ENCODE measurements around the gene FOCAD. TPM values are rescaled to one million over a fixed set of nuclear protein-coding genes. Genes with fewer than 3 reads are reported as not detected.

The FOCAD gene
- total RNA-seq, 2 experiments from 2014 or later: 27.2 to 32.3 TPM

DNA sequence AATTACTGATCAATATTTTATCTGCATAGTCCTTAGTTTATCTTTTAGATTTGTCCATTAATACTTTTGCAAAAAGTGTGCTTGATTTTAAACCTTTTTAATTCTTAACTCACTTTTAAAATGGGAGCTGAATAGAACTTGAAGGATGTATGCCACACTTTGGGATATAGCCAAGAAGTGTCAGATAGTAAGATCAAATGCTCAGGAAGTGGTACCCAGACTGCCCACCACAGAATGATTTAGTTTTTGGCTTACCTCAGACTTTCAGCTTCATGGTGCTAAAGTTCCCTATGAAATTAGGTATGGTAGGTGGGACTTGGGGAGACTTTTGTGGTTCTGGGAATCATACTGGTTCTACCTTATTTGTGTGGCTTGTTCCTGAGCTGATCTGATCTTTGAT lies 14.7 kb downstream of the FOCAD start:
- no peaks in the 10 kb centered on the region for H3K27me3 Mint-ChIP-seq
- peaks cover 8% of the 10 kb centered on the region for H3K4me1 Mint-ChIP-seq
- no peak overlapping the region for H3K4me3 Mint-ChIP-seq
- DNase-seq: no peak
- peaks cover under 1% of the 10 kb centered on the region for H3K36me3 Mint-ChIP-seq
- no peaks in the 10 kb centered on the region for H3K9me3 Mint-ChIP-seq
- no peak overlapping the region for H3K27ac Mint-ChIP-seq

DNA sequence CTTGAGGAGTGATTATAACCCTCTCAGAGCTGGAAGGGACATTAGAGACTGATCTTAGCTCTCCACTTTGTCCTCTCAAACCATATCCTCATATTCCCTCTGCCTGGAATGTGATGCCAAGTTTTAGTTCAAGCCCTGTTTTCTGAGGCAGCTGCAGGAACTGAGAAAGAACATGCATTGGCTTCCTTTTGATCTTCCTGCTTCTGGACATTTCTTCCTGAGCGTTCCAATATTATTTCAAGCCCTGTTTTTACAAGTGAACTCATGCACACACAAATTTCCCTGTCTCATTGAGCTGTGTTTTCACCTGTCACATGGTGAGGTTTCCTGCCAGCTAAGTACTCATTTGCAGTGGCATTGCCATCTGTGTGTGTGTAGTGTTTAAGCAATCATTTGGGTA lies 17.0 kb downstream of the FOCAD start:
- no peak overlapping the region for H3K4me3 Mint-ChIP-seq
- H3K27ac Mint-ChIP-seq: no peak overlapping the region
- H3K9me3 Mint-ChIP-seq: no peaks in the 10 kb centered on the region
- peaks cover 6% of the 10 kb centered on the region for H3K4me1 Mint-ChIP-seq
- no peak for DNase-seq
- no peaks in the 10 kb centered on the region for H3K36me3 Mint-ChIP-seq
- no peaks in the 10 kb centered on the region for H3K27me3 Mint-ChIP-seq

DNA sequence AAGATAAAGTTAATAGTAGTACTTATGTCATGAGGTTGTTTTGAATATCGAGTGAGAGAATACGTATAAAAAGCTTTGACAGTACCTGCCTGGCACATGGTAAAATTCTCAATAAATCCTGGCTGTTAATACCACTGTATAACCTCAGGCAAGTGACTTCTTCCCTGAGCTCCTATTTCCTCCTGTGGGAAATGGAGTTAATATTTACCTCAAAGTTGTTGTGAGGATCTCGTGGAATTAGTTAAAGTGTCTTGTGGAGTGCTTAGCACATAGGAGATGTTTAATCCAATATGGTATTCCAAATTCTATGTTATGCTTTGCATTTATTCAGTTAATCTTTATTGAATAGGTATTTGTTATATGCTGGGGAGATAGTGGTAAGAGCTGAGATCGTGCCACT lies 18.5 kb downstream of the FOCAD start:
- no peaks in the 10 kb centered on the region for H3K9me3 Mint-ChIP-seq
- H3K4me3 Mint-ChIP-seq: no peak overlapping the region
- peaks cover 7% of the 10 kb centered on the region for H3K4me1 Mint-ChIP-seq
- no peak for DNase-seq
- H3K27me3 Mint-ChIP-seq: no peaks in the 10 kb centered on the region
- H3K36me3 Mint-ChIP-seq: peaks cover 7% of the 10 kb centered on the region
- H3K27ac Mint-ChIP-seq: no peak overlapping the region

DNA sequence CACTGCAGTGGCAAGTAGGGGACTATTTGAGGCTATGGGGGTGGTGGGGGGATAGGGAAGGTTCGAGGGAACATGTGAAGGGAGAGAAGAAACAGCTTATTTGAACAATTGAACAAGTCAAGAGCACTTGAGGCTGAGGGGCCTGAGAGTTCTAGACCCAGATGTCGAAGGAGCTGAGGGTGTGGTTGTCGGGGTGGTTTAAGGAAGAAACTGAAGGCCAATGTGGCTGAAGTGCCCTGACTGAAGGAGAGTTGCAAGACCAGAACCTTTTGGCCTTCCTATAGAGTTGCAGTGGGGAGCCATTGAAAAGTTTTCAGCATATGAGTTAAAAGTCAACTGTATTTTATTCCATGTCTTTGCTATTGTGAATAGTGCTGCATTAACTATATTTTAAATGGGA lies 19.1 kb downstream of the FOCAD start:
- Mint-ChIP-seq H3K4me1 (peaks cover 7% of the 10 kb centered on the region), H3K27ac (no peak overlapping the region), H3K27me3 (no peaks in the 10 kb centered on the region), H3K9me3 (no peaks in the 10 kb centered on the region), H3K4me3 (no peak overlapping the region), H3K36me3 (peaks cover 7% of the 10 kb centered on the region)
- DNase-seq: no peak

DNA sequence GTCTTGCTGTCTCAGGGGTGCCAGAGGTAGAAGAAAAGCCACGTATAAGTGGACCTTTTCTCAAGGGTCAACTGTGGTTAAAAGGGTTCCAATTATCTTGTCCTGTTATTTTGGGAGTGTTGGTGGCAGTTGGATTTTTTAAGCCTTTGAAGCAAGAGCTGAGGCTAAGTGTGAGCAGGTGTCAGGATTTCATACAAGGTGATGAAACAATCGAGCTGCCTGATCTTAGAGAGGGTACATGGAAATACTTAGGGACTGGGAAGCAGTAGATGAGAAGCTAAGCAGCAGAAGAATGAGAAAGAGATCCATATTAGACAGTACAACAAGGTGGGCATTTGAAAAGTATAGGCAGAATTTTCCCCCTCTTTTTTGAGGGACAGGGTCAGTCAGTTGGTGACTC lies 23.6 kb downstream of the FOCAD start:
- Mint-ChIP-seq H3K4me1 (peaks cover 5% of the 10 kb centered on the region), H3K27me3 (no peaks in the 10 kb centered on the region), H3K36me3 (peaks cover 7% of the 10 kb centered on the region), H3K27ac (no peak overlapping the region), H3K9me3 (no peaks in the 10 kb centered on the region), H3K4me3 (no peak overlapping the region)
- DNase-seq: no peak

DNA sequence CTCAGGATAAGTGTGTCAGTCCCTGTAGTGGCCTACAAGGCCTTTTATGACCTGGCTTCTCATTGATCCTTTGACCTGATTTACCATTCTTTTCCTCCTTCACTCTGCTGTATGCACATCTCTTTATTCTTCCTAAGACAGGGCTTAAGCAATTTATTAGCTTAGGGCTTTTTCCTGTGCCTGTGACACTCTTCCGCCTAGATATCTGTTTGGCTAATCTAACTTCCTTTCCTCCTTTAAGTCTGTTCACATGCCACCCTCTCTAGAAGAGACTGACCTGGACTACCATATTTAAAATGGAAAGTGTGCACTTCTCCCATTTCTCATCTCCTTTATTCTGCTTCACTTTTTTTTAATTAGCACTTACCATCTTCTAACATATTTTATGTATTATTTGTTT lies 29.1 kb downstream of the FOCAD start:
- H3K4me3 Mint-ChIP-seq: no peak overlapping the region
- no peak for DNase-seq
- no peaks in the 10 kb centered on the region for H3K27me3 Mint-ChIP-seq
- peaks cover 7% of the 10 kb centered on the region for H3K4me1 Mint-ChIP-seq
- no peak overlapping the region for H3K27ac Mint-ChIP-seq
- no peaks in the 10 kb centered on the region for H3K9me3 Mint-ChIP-seq
- peaks cover 2% of the 10 kb centered on the region for H3K36me3 Mint-ChIP-seq

DNA sequence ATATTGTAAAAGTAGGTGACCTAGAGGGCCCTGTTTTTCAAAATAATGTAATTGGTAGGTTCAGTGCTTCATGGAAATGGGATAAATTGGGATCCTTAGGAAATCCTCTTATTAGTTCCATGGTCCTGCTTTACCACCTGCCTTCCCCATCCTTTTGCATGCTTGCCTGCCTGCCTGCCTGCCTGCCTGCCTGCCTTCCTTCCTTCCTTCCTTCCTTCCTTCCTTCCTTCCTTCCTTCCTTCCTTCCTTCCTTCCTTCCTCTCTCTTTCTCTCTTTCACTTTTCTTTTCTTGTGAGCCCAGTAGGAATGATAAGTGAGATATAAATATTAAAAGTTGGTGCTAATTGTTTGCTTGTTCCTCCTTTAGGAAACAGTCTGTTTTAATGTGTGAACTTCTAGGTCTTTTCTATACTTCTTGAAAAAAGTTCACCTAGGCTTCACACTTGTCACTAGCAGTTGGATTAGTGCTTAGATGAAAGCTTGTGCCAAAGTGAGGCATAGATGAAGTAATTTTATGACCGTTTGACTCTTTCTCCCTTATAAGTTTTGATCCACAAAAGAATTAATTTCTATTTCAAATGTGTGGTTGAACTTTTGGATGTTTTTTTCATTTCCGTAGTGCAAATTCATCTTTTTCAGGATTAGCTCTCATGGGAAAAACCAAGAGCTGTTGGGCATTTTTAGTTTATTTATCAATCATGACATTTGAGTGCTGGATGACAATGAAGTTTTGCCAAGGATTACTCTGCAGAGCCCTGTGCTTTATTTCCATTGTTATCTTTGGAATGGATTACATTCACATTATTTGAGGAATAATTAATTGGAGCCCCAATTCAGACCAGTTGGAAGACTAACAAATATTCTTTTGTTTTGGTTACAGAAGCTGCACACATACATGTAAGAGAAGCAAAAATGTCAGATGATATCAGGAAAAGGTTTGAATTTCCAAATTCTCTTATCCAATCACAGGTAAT lies 30.7 kb downstream of the FOCAD start:
- H3K4me3 Mint-ChIP-seq: no peak overlapping the region
- H3K36me3 Mint-ChIP-seq: peaks cover 6% of the 10 kb centered on the region
- H3K9me3 Mint-ChIP-seq: no peaks in the 10 kb centered on the region
- DNase-seq: no peak
- no peaks in the 10 kb centered on the region for H3K27me3 Mint-ChIP-seq
- H3K27ac Mint-ChIP-seq: no peak overlapping the region
- H3K4me1 Mint-ChIP-seq: peaks cover 5% of the 10 kb centered on the region

DNA sequence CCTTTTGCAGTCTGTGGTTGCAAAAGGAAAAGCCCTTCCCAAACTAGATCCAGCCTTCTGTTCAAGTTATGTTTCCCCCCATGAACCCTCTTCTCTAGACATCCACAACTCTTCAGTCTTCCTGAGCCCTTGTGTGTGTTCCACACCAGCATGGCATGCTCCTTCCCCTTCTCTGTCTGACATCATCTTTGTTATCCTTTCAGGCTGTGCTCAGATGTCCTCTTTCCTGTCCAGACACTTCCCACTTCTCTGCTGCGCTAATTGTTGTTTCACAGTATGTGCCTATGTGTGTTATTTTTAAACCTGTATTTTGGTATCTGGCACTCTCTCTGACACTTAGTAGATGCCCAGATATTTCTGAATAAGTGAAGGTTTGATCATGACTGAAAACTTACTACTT lies 38.2 kb downstream of the FOCAD start:
- H3K4me3 Mint-ChIP-seq: no peak overlapping the region

DNA sequence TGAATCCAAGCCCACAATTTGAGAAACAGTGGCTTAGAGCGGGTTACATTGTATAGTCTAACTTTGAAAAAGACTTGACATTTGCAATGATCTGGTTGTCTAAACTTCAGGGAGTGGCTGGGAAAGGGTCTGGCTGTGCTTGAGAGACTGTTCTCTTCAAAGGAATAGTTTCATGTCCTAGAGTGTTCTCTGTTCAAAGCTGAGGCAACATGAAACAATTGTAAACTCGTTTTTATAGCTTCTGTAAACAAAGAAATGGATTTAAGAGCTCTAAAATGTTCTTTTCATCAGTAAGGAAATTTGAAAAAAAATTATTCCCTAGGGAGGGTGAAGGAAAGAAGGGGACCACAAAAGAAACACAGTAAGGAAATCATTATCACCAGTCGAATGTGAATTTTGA lies 41.6 kb downstream of the FOCAD start:
- H3K36me3 Mint-ChIP-seq: peaks cover 23% of the 10 kb centered on the region
- DNase-seq: no peak
- no peak overlapping the region for H3K27ac Mint-ChIP-seq
- H3K27me3 Mint-ChIP-seq: no peaks in the 10 kb centered on the region
- H3K9me3 Mint-ChIP-seq: no peaks in the 10 kb centered on the region
- peaks cover 12% of the 10 kb centered on the region for H3K4me1 Mint-ChIP-seq
- H3K4me3 Mint-ChIP-seq: no peak overlapping the region

More for the DNA sequence above, 38.2 kb downstream of the FOCAD start:
- H3K27me3 Mint-ChIP-seq: no peaks in the 10 kb centered on the region
- H3K4me1 Mint-ChIP-seq: peaks cover 7% of the 10 kb centered on the region
- DNase-seq: no peak
- H3K9me3 Mint-ChIP-seq: no peaks in the 10 kb centered on the region
- peaks cover 24% of the 10 kb centered on the region for H3K36me3 Mint-ChIP-seq
- H3K27ac Mint-ChIP-seq: no peak overlapping the region

DNA sequence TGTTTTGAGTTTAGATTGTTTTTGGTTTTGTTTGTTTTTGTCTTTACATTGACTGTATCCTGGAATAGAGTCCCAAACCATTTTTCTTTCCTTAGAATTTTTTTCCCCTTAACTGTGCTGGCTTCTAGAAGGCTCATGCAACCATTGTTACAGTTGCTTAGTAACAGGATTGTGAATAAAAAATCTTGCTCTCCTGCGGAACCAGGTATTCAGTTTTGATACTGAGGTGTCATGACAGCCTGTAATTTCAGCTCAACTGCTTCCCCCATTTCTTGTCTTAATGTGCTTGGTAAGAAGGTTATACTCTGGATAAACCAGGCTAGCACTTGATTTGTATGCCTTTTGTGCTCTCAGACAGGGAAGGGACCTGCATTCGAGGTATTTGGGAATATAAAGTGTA lies 42.1 kb downstream of the FOCAD start:
- H3K27ac Mint-ChIP-seq: no peak overlapping the region
- no peak overlapping the region for H3K4me3 Mint-ChIP-seq

DNA sequence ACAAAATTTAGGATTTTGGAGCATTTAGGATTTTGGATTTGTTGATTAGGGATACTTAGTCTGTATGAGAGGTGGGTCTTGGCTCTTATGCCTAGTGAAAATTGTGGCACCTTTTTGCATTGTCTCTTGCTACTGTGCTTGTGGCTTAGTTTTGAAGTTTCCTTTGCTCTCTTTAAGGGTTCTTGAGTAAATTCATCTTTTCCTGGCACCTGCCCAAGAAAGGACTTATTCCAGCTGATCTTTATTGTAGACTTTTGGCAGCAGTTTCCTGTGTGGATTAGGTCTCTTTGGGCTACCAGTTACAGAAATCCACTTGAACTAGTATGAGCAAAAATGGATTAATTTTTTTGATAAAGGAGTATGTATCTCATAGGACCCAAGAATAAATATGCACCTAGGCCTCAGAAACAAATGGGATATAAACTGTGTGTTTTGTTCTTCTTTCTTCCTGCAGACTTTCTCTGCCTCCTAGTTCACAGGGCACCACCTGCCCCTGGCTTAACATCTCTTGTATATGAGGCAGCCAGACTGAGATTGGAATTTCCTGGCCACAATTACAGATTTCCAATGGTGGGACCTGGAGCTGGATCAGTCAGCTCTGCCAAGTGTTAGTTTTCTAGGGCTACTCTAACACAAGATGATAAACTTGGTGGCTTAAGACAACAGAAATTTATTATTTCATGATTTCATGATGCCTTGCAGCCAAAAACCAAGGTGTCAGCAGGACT lies 44.6 kb downstream of the FOCAD start:
- Mint-ChIP-seq H3K4me3 (no peak overlapping the region), H3K4me1 (peaks cover 16% of the 10 kb centered on the region), H3K36me3 (peaks cover 11% of the 10 kb centered on the region), H3K9me3 (no peaks in the 10 kb centered on the region), H3K27ac (no peak overlapping the region), H3K27me3 (no peaks in the 10 kb centered on the region)
- no peak for DNase-seq

More for the DNA sequence above, 42.1 kb downstream of the FOCAD start:
- Mint-ChIP-seq H3K36me3 (peaks cover 20% of the 10 kb centered on the region), H3K27me3 (no peaks in the 10 kb centered on the region), H3K9me3 (no peaks in the 10 kb centered on the region), H3K4me1 (peaks cover 12% of the 10 kb centered on the region)
- DNase-seq: no peak

DNA sequence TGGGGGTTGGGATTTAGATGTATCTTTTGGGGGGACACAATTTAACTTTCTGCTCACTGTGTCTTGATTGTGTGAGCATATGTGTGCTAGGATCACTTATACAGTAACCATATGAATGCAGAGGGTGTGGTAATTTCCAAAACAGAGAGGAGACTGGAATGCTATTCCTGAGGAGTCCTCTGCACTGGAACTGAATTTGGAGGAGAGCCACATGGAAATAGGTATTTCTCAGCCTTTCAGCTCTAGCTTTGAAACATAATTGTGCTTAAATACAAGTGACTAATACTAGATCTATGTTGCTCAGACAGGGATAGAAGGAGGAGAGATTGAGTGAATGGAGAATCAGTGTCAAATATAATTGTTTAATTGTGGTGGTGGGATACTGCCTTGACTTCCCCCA lies 45.5 kb downstream of the FOCAD start:
- Mint-ChIP-seq H3K27ac (no peak overlapping the region), H3K36me3 (peaks cover 8% of the 10 kb centered on the region), H3K4me1 (peaks cover 16% of the 10 kb centered on the region), H3K27me3 (no peaks in the 10 kb centered on the region), H3K9me3 (no peaks in the 10 kb centered on the region), H3K4me3 (no peak overlapping the region)
- no peak for DNase-seq

DNA sequence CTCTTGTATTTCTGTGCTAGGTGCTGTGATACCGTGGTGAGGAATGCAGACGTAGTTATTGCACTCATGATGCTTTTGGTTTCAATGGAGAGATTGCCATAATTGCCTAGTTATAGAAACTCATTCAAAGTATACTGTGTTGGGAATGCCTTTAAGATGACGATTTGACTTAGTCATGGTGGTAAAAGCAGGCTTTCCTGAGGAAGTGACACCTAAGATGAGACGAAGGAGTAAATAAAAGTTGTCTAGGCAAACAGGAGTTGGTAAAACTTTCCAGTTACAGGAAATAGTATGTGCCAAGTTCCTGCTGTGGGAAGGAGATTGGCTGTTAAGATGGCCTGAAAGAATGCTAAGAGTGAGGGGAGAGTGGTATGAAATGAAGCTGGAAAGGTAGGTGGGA lies 48.1 kb downstream of the FOCAD start:
- H3K27ac Mint-ChIP-seq: no peak overlapping the region
- peaks cover 10% of the 10 kb centered on the region for H3K4me1 Mint-ChIP-seq
- no peaks in the 10 kb centered on the region for H3K9me3 Mint-ChIP-seq
- H3K27me3 Mint-ChIP-seq: no peaks in the 10 kb centered on the region
- peaks cover 10% of the 10 kb centered on the region for H3K36me3 Mint-ChIP-seq
- no peak for DNase-seq
- no peak overlapping the region for H3K4me3 Mint-ChIP-seq

DNA sequence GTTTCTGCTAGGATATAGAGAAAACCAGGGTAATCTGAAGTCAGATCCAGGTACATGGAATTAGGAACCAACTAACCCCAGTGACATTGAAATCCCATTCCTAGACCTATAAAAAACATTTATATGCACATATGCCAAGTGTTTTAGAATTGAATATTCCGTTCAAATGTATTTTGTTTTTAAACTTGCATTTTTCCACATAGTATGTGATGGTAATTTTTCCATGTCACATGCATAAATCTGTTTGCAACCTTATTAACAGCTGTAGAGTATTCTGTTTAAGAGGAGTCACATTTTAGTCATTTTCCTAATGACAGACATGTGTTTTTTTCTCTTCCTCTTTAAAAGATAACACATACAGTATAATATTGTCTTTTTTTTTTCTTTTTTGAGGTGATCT lies 50.2 kb downstream of the FOCAD start:
- H3K27ac Mint-ChIP-seq: no peak overlapping the region
- no peak overlapping the region for H3K4me3 Mint-ChIP-seq
- no peaks in the 10 kb centered on the region for H3K9me3 Mint-ChIP-seq
- H3K36me3 Mint-ChIP-seq: peaks cover 4% of the 10 kb centered on the region
- no peak for DNase-seq
- H3K27me3 Mint-ChIP-seq: no peaks in the 10 kb centered on the region
- peaks cover 6% of the 10 kb centered on the region for H3K4me1 Mint-ChIP-seq

DNA sequence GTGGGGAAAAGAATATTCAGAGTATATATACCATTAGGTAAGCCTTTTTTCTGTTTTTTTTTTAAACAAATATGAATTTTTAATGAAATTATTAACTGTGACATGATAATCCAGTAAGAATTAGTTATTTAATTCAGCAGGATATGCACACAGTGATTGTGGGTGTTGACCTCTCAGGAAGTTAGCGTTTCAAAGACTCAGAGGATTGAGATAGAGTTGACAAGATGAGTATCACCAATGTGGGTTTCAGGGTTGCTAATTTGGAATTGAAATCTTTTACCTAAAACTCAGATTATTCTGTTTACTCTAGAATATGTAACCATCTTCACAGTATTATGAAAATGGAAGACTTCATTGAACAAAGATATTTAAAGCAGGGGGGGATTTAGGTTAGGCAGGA lies 56.2 kb downstream of the FOCAD start:
- no peak overlapping the region for H3K27ac Mint-ChIP-seq
- no peaks in the 10 kb centered on the region for H3K27me3 Mint-ChIP-seq
- no peak overlapping the region for H3K4me3 Mint-ChIP-seq
- no peaks in the 10 kb centered on the region for H3K9me3 Mint-ChIP-seq
- peaks cover 12% of the 10 kb centered on the region for H3K4me1 Mint-ChIP-seq
- DNase-seq: no peak
- H3K36me3 Mint-ChIP-seq: peaks cover 8% of the 10 kb centered on the region
